ENCODE results near the gene CPTP.
"Not testable (repeated sequence)": the region's sequence is repeated elsewhere in the genome, so short reads cannot be mapped to it uniquely, and the experiment has no call there.

CPTP gene

DNA sequence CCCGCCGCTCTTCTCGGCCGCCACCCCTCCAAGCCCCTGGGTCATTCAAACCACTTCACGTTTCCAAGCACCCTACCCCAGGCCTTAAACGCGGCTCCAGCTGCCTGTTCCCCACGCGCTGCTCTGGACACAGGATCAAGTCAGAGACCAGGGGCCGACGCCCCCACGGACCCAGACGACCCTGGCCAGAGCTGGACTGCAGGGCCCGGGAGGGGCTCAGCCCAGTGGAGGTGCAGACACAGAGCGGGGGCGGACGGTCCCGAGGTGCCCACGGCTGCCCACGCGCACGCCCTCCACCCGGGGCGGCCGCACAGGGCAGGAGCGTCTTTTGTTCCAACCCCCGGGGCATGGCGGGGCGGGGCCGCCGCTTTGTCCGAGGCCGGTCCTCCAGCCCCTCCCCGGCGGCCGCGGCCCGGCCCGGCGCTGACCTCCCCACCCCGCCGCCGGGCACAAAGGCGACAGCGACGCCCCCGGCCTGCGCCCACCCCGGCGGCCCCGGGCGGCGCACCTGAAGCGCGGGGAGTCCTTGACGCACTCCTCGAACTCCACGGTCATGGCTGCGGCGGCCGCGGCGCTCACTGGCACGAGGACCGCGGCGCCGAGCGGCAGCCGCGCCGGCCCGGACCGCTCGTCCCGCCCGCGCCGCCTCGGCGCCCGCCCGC lies 17.2 kb upstream of the CPTP start:
- DNase-seq = no peak

DNA sequence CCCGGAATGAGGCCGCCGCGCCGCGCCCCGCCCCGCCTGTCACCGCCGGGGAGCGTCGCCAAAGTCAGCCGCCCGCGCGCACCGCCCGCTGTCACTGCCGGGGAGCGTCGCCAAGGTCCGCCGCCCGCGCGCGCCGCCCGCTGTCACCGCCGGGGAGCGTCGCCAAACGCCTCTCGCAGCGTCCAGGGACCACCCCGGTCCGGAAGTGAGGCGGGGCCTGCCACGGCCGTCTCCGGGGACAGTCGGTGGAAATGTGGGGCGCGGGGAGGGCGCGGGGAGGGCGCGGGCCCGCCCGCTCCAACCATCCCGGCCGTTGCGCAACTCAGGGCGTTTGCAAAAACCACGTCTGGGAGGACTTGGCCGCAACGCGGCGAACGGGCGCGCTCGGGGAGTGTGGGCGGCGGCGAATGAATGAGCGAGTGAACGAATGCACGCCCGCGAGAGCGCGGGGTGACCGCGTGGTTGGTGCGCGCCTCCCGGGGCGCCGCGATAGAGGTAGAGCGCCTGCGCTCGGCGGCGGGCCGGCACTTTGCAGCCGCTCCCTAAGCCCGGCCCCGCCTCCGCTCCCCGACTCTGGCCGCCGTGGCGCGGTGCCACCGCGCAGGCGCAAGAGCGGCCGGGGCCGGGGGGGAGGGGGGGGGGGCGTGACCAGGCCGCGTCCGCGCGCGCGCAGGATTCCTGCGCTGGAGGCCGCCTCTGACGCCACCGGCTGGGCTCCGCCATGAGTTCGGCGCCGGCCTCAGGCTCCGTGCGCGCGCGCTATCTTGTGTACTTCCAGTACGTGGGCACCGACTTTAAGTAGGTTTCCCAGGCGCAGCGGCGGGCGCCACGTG lies 16.5 kb upstream of the CPTP start, which contains the start of the genes ACAP3 and PUSL1:
Gene ACAP3 (minus strand): TSS at position 8 of the 833 bp plus-strand sequence. CDS start 115 bp downstream, outside the sequence.
Gene PUSL1 (plus strand): TSS at position 675 of the 833 bp plus-strand sequence. CDS start 47 bp downstream, at position 722.
- DNase-seq = peak; percentile 92

DNA sequence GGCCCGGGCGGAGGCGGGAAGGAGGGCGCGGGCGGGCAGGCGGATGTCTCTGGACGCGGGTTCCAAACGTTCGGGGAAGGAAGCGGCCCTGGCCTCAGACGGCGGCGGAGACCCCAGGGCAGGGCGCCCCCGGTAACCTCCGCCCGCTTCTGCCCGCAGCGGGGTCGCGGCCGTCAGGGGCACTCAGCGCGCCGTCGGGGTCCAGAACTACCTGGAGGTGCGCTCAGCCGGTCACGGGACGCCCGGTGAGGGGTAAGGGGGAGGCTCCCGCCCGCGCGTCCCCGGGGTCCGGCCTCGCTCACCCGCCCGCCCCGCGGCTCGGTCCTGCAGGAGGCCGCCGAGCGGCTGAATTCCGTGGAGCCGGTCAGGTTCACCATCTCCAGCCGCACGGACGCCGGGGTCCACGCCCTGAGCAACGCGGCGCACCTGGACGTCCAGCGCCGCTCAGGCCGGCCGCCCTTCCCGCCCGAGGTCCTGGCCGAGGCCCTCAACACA lies 15.8 kb upstream of the CPTP start:
- no peak for DNase-seq

DNA sequence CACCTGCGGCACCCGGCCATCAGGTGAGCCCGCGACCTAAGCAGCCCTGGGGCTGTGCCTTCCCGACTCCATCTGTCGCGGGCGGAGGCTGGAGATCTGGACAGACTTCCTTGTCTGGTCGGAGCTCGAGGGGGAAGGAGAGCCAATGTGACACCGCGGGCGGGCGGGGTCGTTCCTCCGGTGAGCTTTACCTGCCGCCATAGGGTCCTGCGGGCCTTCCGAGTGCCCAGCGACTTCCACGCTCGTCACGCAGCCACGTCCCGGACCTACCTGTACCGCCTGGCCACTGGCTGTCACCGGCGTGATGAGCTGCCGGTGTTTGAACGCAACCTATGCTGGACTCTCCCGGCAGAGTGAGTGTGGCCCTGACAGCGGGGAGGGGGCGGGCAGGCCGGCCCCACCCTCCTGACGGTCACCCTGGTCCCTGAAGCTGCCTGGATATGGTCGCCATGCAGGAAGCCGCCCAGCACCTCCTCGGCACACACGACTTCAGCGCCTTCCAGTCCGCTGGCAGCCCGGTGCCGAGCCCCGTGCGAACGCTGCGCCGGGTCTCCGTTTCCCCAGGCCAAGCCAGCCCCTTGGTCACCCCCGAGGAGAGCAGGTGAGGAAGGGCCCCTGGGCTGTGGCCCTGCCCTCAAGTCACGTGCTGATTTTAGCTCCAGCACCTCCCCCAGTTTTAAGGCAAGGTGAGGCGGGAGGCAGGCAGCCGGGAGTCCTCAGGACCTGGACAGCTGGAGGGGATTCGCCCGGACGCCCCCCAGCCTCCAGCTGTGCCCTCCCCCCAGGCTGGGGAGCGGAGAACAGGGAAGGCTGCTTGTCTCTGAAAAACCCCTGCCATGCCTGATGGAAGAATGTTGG lies 15.1 kb upstream of the CPTP start:
- DNase-seq = peak; percentile 36

DNA sequence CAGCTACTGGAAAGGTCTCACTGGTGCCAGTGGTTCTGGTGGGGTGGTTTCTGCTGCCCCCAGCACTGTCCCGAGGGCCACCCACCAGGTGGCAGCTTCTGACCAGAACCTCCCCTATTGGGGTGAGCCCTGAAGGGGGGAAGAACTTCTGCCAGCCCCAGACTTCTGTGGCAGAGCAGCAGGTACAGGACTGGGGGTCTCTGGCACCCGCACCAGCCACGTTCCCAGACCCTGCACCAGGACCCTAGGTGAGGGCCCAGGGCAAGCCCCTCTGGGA lies 14.6 kb upstream of the CPTP start:
- no peak for DNase-seq

DNA sequence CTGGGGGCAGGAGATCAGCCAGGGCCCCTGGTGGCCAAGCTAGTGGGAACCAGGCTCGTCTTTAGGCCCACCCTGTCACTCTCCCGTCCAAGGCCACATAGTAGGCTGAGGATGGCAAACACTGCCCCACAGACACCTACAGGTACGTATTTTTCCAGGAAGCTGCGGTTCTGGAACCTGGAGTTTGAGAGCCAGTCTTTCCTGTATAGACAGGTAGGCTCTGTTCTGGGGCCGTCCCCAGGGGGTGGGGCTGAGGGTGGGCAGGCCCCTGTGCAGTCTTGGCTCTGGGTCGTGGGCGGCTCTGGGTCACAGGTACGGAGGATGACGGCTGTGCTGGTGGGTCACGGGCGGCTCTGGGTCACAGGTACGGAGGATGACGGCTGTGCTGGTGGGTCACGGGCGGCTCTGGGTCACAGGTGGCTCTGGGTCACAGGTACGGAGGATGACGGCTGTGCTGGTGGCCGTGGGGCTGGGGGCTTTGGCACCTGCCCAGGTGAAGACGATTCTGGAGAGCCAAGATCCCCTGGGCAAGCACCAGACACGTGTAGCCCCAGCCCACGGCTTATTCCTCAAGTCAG lies 14.0 kb upstream of the CPTP start:
- DNase-seq = no peak

DNA sequence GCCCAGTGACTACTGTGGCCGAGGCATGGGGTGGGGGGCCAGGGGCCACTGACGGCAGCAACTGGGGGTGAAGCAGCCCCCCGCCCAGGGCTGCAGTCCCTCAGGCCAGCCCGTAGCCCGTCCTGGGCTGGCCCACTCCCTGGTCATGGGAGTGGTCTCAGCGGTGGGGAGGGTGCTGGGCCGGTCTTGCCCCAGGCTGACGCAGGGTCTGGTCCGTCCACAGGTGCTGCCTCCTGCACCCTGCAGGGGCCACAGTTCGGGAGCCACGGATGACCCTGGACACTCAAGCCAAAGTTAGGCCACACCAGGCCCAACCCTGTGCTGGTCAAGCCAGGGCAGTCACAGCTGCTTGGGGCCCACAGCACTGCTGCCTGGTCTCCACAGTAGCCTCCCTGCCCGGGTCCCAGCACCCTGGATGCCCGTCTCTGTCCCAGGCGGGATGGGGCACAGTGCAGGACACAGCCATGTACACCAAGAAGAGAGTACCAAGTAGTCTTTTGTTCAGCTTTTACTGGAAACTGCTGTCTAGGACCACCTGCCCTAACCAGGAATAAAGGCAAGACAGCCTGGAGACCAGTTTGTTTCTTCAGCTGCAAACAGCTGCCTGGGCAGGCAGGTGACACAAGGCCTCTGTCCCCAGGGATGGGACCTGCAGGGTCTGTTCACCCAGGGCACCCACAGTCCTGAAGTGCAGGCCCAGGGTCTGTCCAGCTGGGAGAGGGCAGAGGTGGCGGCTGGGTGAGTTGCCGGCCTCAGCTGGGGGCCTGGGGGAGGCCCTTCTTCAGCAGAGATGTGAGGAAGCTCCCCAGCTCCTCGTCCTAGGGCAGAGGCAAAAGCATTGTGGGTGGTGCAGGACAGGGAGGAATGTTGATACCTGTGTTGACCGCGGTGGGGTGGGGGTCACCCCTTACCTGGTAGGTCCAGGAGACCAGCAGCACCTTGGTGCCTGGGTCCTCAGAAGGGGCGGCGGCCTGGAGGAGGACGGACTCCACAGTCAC lies 13.2 kb upstream of the CPTP start:
- no peak for DNase-seq

DNA sequence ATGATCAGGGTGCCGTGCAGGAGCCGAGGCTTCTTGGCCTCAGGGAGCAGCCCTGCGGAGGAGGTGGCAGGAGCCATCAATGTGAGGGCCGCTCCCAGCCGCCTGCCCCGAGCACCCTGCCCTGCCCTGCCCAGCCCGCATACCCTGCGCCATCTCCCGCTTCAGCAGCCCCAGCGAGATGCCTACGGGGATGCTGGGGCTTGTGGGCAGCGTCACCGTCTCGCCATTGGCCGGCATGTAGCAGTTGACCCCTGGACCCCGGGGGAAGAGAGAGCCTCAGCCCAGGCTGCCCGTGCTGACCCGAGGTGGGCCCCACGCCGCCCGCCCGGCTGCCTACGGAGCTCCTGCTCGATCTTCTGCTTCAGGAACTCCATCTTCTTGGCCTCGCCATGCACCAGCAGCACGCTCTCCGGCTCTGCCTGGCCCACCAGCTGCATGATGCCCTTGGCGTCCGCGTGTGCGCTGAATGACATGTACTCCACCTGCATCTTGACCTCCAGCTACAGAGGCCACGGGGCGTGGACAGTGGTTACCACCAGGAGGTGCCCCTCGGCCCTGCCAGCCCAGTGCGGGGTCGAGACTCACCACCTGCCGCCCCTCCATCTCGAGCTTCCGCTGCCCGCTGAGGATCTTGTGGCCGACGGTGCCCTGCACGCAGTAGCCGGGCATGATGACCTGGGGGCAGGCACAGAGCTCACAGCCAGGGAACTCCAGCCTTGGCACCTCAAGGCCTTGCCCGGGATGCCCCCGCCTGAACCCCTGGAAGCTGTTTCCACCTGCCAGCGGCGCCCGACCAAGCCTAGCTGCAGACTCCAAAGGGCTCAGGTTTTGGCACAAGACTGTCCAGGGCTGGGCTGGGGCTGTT lies 11.9 kb upstream of the CPTP start:
- DNase-seq = no peak

DNA sequence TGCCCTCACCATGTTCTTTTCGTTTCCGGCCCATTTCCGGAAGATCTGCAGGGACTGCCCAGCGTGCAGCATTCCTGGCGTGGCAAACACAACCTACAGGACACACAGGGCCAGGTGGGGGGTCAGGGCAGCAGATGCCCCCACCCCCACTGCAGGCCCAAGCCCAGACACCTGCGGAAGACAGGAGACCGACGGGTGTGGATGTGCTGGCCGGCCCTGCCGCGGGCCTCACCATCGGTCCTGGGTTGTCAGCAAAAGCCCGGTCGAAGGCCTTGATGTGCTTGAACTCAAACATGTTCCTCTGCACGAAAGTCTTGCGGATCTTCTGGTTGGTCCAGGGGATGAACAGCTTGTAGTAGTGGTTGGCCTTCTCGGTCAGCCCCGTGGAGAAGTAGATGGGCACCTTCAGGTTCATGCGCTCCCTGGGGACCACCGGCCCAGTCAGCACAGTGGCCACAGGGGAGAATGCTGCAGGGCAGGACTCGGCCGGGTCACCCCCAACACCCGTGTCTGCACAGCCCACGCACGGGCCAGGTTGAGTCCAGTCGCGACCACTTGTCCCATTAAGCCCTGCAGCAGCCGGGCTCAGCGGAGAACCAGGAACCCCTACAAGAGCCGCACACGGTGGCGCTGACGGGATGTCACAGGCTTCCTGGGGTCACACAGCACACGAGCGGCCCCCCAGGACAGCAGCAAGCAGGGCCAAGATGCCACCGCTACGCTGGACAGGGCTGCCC lies 10.9 kb upstream of the CPTP start:
- no peak for DNase-seq

DNA sequence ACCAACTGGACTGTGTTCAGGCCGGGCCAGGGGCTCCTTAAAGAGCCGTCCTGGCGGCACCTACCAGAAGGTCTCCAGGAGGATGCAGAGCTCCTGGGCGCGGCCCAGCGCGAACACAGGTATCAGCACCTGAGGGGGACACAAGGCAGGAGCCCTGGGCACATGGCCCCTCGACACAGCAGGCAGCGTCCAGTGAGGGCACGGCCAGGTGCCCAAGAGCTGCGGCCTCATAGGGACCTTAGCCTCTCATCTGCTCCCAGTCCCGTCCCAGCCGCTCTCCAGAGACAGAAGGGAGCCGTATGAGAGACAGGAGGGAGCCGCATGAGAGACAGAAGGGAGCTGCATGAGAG lies 10.4 kb upstream of the CPTP start:
- no peak for DNase-seq

DNA sequence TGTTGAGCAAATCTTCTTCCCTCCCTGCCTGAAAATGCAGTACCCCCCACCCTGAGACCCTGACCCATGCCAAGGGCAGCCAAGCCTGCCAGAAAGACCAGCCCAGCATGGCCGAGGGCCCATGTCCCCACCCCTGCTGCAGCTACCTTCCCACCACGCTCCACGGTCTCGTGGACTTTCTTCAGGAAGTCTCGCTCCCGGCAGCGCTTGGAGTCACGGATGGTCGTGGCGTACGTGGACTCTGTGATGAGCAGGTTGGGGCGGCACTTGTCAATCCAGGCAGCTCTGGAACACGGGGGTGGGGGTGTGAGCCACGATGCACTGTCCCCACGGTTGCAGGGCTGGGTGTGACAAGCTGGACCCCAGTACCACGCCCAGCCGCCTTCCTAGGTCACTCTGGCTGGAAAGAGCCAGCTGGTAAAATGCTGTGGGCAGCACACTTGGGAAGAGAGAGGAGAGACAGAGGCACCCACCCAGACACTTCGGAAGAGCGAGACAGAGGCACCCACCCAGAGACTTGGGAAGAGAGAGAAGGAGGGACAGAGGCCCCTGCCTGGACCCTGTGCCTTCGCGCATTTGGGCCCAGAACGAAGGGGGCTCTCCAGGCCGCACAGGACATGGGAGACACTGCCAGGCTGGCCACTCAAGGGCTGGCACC lies 9.8 kb upstream of the CPTP start:
- DNase-seq = no peak

DNA sequence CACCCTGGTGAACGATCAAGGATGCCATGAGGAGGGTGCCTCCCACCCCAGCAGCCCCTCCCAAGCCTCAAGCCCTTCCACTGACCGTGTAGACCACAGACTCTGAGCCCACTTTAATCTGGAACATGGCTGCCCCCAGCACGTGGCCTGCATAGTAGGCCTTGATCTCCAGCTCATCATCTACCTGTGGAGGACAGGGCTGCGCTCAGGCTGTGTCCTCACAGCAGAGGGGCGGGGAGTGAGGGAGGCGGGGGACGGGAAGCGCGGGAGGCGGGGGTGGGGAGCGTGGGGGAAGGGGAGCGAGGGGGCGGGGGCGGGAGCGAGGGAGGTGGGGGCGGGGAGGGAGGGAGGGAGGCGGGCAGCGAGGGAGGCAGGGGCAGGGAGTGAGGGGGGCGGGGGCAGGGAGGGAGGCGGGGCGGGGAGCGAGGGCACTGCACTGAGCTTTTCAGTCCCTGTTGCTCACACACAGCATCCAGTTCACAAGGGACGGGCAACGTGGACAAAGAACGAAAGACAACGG lies 9.1 kb upstream of the CPTP start:
- DNase-seq = no peak

DNA sequence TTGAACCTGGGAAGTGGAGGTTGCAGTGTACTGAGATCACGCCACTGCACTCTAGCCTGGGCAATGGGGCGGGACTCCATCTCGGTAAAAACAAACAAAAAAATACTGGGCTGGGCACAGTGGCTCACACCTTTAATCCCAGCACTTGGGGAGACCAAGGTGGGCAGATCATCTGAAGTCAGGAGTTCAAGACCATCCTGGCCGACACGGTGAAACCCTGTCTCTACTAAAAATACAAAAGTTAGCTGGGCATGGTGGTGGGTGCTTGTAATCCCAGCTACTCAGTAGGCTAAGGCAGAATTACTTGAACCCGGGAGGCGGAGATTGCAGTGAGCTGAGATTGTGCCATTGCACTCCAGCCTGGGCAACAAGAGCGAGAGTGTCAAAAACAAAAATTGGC lies 8.4 kb upstream of the CPTP start:
- not testable (repeated sequence) for DNase-seq

DNA sequence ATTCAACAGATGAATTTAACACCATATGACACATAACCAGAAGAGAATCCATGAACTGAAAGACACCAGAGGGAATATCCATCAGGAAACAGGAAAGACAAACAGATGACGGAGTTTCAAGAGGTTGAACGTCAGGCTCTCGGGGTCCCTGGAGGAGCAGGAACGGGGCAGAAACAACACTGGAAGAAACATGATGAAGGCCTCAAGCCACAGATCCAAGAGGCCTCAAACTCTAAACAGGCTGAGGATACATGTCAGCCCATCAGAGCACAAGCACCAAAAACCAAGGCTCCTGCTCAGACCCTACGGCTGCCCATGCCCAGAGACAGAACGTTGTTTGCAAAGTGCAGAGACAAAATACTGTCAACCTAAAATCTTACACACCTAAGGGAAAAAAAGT lies 7.2 kb upstream of the CPTP start:
- no peak for DNase-seq

DNA sequence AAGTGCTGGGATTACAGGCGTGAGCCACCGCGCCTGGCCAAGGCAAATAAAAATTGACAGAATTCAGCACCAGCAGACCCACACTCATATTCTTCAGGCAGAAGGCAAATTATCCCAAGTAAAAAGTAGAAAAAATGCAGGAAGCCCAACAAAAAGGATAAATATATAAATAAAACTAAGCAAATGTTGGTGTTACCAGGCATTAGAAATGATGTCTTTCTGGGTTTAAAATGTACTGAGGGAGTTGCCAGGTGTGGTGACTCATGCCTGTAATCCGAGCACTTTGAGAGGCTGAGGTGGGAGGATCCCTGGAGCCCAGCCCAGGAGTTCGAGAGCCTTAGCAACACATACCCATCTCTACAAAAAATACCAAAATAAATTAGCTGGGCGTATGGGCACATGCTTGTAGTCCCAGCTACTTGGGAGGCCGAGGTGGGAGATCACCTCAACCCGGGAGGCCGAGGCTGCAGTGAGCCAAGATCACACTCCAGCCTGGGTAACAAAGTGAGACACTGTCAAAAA lies 6.4 kb upstream of the CPTP start:
- DNase-seq = no peak

DNA sequence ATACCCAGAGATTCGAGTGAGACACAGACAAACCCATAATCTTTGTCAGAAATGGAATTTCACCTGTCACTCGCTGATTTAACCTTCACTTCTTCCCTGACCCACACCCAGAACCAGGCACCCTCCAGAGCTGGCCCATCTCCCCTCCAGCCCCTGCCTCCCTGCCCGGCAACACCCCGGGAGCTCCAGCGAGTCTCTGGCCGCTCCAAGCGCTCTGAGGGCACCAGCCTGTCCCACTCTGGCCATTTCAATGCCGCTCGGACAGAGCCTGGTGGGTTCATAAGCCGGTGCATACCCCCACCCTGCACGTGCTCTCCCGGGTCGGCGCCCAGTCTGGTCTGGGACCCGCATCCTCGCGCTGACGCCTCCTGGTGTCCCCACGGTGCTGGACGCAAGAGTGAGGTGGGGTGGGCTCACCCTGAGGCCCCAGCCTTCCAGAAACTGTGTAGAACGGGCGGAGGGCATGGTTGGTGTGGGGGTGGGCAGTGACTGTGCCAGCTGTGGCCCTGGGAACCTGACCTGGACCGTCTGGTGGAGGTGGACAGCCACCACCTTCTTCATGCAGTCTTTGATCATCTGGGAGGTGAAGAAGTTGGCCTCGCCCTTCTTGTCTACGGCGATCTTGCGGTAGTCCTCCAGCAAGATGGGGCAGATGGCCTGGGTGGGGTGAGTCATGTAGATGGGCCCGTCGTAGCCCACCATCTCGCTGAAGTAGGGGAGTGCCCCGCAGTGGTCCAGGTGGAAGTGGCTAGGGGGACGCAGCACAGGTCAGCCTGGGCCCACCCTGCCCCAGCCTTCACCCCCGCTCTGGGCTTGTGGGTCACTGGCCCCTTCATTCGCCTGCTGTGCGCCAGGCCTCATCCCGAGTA lies 5.6 kb upstream of the CPTP start:
- no peak for DNase-seq

DNA sequence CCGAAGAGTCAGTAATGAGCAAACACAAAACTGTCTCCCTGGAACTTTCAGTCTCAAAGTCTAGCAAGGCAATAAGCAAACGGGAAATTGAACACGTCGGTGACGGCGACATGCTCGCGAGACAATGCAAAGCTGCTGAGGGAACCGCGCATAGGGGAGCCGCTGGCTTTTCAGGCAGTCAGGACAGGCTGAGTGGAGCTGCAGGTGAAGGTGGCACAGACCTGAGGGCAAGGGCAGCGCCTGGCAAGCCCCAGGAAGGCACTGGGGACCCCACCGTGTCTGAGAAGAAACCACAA lies 5.0 kb upstream of the CPTP start:
- no peak for DNase-seq
